ENCODE results near the gene RFC1.
A peak's percentile ranks its signal among the peaks of the same experiment; 100 is the strongest.
"Not testable (repeated sequence)": the region's sequence is repeated elsewhere in the genome, so short reads cannot be mapped to it uniquely, and the experiment has no call there.

The RFC1 gene, protein sequence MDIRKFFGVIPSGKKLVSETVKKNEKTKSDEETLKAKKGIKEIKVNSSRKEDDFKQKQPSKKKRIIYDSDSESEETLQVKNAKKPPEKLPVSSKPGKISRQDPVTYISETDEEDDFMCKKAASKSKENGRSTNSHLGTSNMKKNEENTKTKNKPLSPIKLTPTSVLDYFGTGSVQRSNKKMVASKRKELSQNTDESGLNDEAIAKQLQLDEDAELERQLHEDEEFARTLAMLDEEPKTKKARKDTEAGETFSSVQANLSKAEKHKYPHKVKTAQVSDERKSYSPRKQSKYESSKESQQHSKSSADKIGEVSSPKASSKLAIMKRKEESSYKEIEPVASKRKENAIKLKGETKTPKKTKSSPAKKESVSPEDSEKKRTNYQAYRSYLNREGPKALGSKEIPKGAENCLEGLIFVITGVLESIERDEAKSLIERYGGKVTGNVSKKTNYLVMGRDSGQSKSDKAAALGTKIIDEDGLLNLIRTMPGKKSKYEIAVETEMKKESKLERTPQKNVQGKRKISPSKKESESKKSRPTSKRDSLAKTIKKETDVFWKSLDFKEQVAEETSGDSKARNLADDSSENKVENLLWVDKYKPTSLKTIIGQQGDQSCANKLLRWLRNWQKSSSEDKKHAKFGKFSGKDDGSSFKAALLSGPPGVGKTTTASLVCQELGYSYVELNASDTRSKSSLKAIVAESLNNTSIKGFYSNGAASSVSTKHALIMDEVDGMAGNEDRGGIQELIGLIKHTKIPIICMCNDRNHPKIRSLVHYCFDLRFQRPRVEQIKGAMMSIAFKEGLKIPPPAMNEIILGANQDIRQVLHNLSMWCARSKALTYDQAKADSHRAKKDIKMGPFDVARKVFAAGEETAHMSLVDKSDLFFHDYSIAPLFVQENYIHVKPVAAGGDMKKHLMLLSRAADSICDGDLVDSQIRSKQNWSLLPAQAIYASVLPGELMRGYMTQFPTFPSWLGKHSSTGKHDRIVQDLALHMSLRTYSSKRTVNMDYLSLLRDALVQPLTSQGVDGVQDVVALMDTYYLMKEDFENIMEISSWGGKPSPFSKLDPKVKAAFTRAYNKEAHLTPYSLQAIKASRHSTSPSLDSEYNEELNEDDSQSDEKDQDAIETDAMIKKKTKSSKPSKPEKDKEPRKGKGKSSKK

DNA sequence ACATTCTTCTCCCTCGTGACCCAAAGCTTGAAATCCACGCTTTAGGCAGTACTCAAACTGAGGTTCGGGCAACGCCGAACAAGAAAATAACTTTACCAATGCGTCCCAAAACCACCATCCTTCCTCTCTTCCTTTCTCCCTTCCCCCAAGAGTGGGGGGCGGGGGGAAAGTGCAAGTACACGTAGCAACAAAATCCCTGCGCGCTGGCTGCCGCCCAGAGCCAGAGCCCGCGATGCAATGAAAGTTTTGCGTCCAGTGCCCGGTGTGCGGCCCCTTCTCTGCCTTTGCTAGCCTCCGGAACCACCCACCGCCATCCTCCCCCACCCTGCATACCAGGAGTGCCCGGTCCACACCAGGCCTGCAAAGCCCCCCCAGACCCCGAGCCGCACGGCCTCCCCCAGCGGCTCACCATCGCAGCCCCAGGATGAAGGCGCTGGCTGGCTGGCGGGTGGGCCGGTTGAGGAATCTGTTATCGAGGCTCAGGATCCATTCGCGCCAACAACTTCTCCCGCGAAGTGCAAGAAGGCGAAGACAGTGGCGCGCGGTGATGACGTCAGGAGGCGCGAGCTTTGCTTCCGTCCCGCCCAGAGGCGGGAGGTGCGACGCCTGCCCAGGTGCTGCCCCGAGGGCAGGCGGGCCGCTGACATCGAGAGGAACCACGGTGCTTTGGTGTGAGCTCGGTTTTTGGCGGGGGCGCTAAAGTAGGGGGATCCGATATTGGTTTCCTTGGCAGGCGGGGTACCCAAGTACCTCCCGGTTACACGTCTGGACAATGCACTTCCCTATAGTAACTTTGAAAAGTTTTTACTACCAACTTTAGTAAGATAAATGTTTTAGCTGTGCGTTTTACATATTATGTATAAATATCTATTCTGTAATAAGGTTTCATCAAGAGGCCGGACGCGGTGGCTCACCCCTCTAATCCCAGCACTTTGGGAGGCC is at the start of gene RFC1:
Gene RFC1, minus strand, starts transcription at position 533 of the 942 bp plus-strand sequence. Its CDS starts 121 bp downstream, at position 412.
- DNase-seq: peak; percentile 70 to 80

DNA sequence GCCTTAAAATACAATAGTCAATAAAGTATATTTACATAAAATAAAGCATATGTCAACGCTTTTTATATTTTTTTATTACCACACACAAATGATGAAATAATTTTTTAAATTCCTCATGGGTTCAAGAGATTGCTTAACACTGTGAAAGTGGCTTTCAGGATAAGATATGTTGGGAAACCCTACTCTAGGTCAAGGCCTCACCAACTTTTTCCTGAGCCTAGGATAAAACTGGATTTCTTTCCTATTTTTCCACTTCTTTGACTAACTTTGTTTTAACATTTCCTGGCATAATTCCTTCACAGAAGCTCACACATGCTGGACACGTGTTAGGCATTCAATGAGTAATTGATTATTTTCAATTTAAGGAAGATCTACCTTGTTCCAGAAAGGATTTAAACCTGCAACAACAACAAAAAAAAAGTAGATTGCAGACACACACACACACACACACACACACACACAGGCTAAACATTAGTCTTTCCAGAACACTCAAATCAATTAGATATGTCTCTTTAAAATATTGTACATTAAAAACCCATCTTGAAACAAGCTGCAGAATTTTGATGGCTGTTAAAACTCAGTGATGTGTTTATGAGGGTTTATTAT is 49.6 kb upstream of the RFC1 start:
- DNase-seq: no peak

- DNase-seq: not testable (repeated sequence)
Observed at GRCh38 chr4:39411561-39411960, 45.4 kb upstream of the RFC1 start.

GRCh38 chr4:39410415-39410814 is 44.3 kb upstream of the RFC1 start:
- DNase-seq: no peak

DNA sequence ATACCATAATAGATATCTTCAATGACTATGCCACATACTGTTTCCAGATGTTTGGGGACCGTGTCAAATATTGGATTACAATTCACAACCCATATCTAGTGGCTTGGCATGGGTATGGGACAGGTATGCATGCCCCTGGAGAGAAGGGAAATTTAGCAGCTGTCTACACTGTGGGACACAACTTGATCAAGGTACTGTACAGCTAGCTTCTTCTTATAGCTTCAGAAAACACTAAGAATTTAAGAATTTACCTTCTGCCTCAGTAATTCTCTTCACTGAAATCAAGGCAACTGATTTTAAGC is 41.4 kb upstream of the RFC1 start:
- no peak for DNase-seq

DNA sequence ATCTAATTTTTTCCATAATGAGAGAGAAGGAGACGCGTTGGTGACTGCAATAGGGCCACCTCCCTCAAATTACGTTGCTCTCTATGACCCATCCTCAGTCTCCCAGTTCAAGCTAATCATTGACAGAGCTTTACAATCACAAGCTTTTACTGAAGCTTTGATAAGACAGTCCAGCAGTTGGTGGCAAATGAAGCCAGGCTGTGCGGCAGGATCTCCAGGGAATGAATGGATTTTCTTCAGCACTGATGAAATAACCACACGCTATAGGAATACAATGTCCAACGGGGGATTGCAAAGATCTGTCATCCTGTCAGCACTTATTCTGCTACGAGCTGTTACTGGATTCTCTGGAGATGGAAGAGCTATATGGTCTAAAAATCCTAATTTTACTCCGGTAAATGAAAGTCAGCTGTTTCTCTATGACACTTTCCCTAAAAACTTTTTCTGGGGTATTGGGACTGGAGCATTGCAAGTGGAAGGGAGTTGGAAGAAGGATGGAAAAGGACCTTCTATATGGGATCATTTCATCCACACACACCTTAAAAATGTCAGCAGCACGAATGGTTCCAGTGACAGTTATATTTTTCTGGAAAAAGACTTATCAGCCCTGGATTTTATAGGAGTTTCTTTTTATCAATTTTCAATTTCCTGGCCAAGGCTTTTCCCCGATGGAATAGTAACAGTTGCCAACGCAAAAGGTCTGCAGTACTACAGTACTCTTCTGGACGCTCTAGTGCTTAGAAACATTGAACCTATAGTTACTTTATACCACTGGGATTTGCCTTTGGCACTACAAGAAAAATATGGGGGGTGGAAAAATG is 40.8 kb upstream of the RFC1 start, which contains the start of gene KLB:
Gene KLB, plus strand, starts transcription at position 168 of the 821 bp plus-strand sequence. Its CDS starts 20 bp downstream, at position 188.
- no peak for DNase-seq

GRCh38 chr4:39401640-39402039 is 35.5 kb upstream of the RFC1 start:
- DNase-seq: not testable (repeated sequence)

DNA sequence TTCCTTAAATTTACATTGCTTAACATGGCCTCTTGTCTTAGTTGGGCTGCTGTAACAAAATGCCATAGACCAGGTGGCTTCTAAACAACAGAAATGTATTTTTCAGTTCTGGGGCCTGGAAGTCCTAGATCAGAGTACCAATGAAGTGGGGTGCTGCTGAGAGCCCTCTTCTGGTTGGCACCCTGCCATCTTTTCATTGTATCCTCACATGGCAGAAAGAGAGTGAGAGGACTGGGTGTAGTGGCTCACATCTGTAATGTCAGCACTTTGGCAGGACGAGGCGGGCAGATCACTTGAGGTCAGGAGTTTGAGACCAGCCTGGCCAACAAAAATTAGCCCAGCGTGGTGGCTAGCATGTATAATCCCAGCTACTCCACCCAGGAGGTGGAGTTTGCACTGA is 28.5 kb upstream of the RFC1 start:
- no peak for DNase-seq

- no peak for DNase-seq
Observed at GRCh38 chr4:39390603-39391002, 24.4 kb upstream of the RFC1 start.

DNA sequence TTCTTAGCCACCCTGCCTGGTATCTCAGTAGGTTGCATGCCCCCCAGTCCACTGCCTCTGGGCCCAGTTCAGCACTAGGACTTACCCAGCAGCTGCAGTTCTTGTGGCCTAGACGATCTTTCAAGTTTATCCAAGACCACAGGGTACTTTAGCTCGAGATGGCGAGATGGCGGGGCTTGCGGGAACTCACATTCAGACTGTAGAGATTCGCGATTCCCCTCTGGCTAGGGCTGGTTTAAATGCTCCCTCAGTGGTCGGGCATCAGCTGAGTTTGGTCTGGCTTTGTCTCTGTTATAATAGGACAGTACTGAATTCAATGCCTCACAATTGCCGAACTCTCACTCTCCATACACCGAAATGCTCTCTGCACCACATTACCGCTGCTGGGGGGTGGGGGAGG is 18.4 kb upstream of the RFC1 start:
- DNase-seq: no peak

- no peak for DNase-seq
Observed at GRCh38 chr4:39383690-39384089, 17.5 kb upstream of the RFC1 start.

GRCh38 chr4:39375478-39375877 is 9.3 kb upstream of the RFC1 start:
- DNase-seq: no peak

- not testable (repeated sequence) for DNase-seq
Observed at GRCh38 chr4:39371209-39371608, 5.0 kb upstream of the RFC1 start.

DNA sequence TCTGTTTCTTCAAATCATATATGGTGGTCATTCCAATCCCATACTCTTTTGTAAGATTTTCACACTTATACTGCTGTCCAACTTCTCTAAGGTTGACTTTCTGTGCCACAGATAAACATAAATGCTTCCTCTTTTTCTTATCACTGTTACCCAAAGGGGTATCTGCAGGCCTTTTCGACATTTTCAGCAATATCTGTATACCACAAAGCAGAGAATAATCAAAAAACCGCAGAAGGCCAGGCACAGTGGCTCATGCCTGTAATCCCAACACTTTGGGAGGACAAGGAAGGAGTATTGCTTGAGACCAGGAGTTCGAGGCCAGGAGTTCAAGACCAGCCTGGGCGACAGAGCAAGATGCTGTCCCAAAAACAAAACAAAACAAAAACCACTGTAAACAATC is 3.1 kb upstream of the RFC1 start:
- no peak for DNase-seq

- DNase-seq: no peak
Observed at GRCh38 chr4:39367166-39367565, 1.0 kb upstream of the RFC1 start.

DNA sequence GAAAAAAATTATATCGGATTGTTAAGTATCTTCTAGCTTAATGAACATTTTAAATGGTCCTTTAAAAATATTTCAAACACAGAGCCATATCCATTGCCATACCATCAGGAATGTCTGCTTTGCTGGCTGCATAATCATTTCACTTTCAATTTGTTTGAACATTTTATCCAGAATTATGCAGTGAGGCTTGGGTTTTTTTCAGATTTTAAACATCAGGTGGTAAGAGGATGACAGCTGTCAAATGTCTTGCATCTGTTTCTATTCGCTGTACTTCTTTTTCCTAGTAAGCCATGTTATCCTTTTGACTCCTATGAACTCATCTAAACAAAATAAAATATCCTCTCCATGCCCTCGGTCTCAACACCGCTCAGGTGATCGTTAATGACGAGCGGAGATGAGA is 802 bp downstream of the RFC1 start:
- DNase-seq: no peak

- DNase-seq: no peak
Observed at GRCh38 chr4:39363773-39364393, 2.3 kb downstream of the RFC1 start.

DNA sequence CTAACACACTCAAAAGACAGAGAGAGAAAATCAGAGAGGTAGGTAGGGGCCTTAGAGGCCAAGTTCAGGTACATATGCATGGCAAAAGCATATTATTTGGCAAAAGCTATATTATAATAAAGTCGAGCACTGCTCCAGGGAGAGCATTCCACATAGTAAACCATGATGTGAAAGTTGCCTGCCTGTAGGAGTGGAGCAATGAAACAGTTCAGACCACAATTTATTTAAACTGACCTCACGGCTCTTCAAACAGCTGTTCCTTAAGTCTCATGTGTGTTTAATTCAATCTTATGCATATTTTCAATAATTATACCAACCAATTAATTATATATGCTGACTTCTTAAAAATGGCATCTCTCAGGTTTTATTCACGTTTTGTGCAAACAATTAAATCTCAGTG is 3.3 kb downstream of the RFC1 start:
- no peak for DNase-seq

GRCh38 chr4:39360611-39361010 is 5.6 kb downstream of the RFC1 start:
- DNase-seq: not testable (repeated sequence)

GRCh38 chr4:39357002-39357401 is 9.2 kb downstream of the RFC1 start:
- DNase-seq: no peak

- DNase-seq: no peak
Observed at GRCh38 chr4:39354254-39354552, 12.0 kb downstream of the RFC1 start.
